SK-N-SH treated with all-trans-retinoic acid at 6 μM for 48 hours (cell line): Measurements from ENCODE around the gene STARD6.

ENCODE experiments used
- ATAC-seq: fragments of 200-7000 bp; cut with Tn5 transposase; 3 replicates; pipeline ENCODE4 v1.9.1; 2020; ENCODE audit warnings: mild to moderate bottlenecking, moderate library complexity
- ARNTL ChIP-seq: fragments of 450-650 bp; formaldehyde crosslinking; IDR thresholded peaks from 2 replicates; pipeline ENCODE4 v1.5.0; 2020; ENCODE audit warnings: low read depth, mild to moderate bottlenecking, moderate library complexity, borderline replicate concordance
- BACH2 ChIP-seq: fragments of 250-450 bp; sonication (Bioruptor Pico); IDR thresholded peaks from 2 replicates; pipeline ENCODE4 v1.9.0; 2021; ENCODE audit warnings: mild to moderate bottlenecking, borderline replicate concordance
- CREB5 ChIP-seq: fragments of 250-450 bp; sonication (Bioruptor Pico); IDR thresholded peaks from 2 replicates; pipeline ENCODE4 v1.5.1; 2020; ENCODE audit warnings: low read depth, mild to moderate bottlenecking, moderate library complexity
- CSDC2 ChIP-seq: fragments of 250-450 bp; sonication (Bioruptor Pico); IDR thresholded peaks from 2 replicates; pipeline ENCODE4 v1.5.0; 2020; ENCODE audit warnings: mild to moderate bottlenecking, moderate library complexity
- CSRNP3 ChIP-seq: fragments of 250-450 bp; sonication (Bioruptor Pico); IDR thresholded peaks from 2 replicates; pipeline ENCODE4 v1.5.1; 2021; ENCODE audit warnings: mild to moderate bottlenecking, moderate library complexity
- ESRRG ChIP-seq: fragments of 250-450 bp; sonication (Bioruptor Pico); IDR thresholded peaks from 2 replicates; pipeline ENCODE4 v1.6.1; 2021; ENCODE audit warnings: mild to moderate bottlenecking
- GLIS3 ChIP-seq: fragments of 250-450 bp; sonication (Bioruptor Pico); IDR thresholded peaks from 2 replicates; pipeline ENCODE4 v1.5.0; 2020; ENCODE audit warnings: mild to moderate bottlenecking, moderate library complexity
- ISL1 ChIP-seq: fragments of 250-450 bp; sonication (Bioruptor Pico); IDR thresholded peaks from 2 replicates; pipeline ENCODE4 v2.1.2; 2022; ENCODE audit warnings: mild to moderate bottlenecking, moderate library complexity
- OSR1 ChIP-seq: fragments of 250-450 bp; sonication (Bioruptor Pico); IDR thresholded peaks from 2 replicates; pipeline ENCODE4 v1.8.0; 2022; ENCODE audit warnings: moderate library complexity, mild to moderate bottlenecking, inconsistent platforms
- PATZ1 ChIP-seq: fragments of 250-450 bp; sonication (Bioruptor Pico); IDR thresholded peaks from 2 replicates; pipeline ENCODE4 v1.8.0; 2020; ENCODE audit warnings: mild to moderate bottlenecking, moderate library complexity, borderline replicate concordance
- POU6F1 ChIP-seq: fragments of 250-450 bp; sonication (Bioruptor Pico); IDR thresholded peaks from 2 replicates; pipeline ENCODE4 v1.8.0; 2021; ENCODE audit warnings: low read depth, mild to moderate bottlenecking, moderate library complexity, borderline replicate concordance
- PPARA ChIP-seq: fragments of 250-450 bp; sonication (Bioruptor Pico); IDR thresholded peaks from 2 replicates; pipeline ENCODE4 v1.5.0; 2020; ENCODE audit warnings: mild to moderate bottlenecking, borderline replicate concordance
- RARB ChIP-seq: fragments of 250-450 bp; sonication (Bioruptor Pico); IDR thresholded peaks from 2 replicates; pipeline ENCODE4 v1.8.0; 2021; ENCODE audit warnings: mild to moderate bottlenecking, moderate library complexity
- SNAI2 ChIP-seq: fragments of 250-450 bp; sonication (Bioruptor Pico); IDR thresholded peaks from 2 replicates; pipeline ENCODE4 v1.5.0; 2020; ENCODE audit warnings: mild to moderate bottlenecking, moderate library complexity
- TCF4 ChIP-seq: fragments of 250-450 bp; sonication (Bioruptor Pico); IDR thresholded peaks from 2 replicates; pipeline ENCODE4 v1.8.0; 2021; ENCODE audit warnings: mild to moderate bottlenecking, moderate library complexity, borderline replicate concordance
- TOX ChIP-seq: fragments of 250-450 bp; sonication (Bioruptor Pico); IDR thresholded peaks from 2 replicates; pipeline ENCODE4 v1.8.0; 2021; ENCODE audit warnings: mild to moderate bottlenecking, moderate library complexity, borderline replicate concordance
- TSHZ2 ChIP-seq: fragments of 250-450 bp; sonication (Bioruptor Pico); IDR thresholded peaks from 2 replicates; pipeline ENCODE4 v1.5.0; 2020; ENCODE audit warnings: mild to moderate bottlenecking, moderate library complexity
- ZC3H10 ChIP-seq: fragments of 250-450 bp; sonication (Bioruptor Pico); IDR thresholded peaks from 2 replicates; pipeline ENCODE4 v1.5.1; 2021; ENCODE audit warnings: mild to moderate bottlenecking, moderate library complexity
- ZFP3 ChIP-seq: fragments of 250-450 bp; sonication (Bioruptor Pico); IDR thresholded peaks from 2 replicates; pipeline ENCODE4 v1.5.0; 2020; ENCODE audit warnings: mild to moderate bottlenecking, moderate library complexity
- ZFP30 ChIP-seq: fragments of 450-650 bp; formaldehyde crosslinking; IDR thresholded peaks from 2 replicates; pipeline ENCODE4 v1.5.0; 2022; ENCODE audit warnings: mild to moderate bottlenecking, moderate library complexity
- ZNF565 ChIP-seq: fragments of 450-650 bp; formaldehyde crosslinking; conservative IDR thresholded peaks from 2 replicates; pipeline ENCODE4 v1.5.0; 2020; ENCODE audit warnings: low read depth, mild to moderate bottlenecking, moderate library complexity
- ZNF70 ChIP-seq: fragments of 450-650 bp; formaldehyde crosslinking; IDR thresholded peaks from 2 replicates; pipeline ENCODE4 v1.5.0; 2020; ENCODE audit warnings: mild to moderate bottlenecking, moderate library complexity
- ZNF8 ChIP-seq: fragments of 450-650 bp; formaldehyde crosslinking; IDR thresholded peaks from 2 replicates; pipeline ENCODE4 v1.5.0; 2020; ENCODE audit warnings: mild to moderate bottlenecking, moderate library complexity

Gene STARD6

GRCh38 chr18:54386043-54386442 lies 28.4 kb upstream of the STARD6 start:
- no peak for ATAC-seq
- TF ChIP-seq POU6F1 (CRISPR knock-in tag) (no peak), GLIS3 (CRISPR knock-in tag) (no peak), TOX (CRISPR knock-in tag) (no peak), CSDC2 (CRISPR knock-in tag) (no peak), CREB5 (CRISPR knock-in tag) (no peak), RARB (CRISPR knock-in tag) (no peak), ARNTL (no peak), ZFP3 (no peak), TCF4 (CRISPR knock-in tag) (no peak), SNAI2 (CRISPR knock-in tag) (no peak), ZNF8 (no peak), ZC3H10 (CRISPR knock-in tag) (no peak), PATZ1 (CRISPR knock-in tag) (no peak), ISL1 (CRISPR knock-in tag) (no peak), ZNF565 (CRISPR knock-in tag) (no peak), TSHZ2 (CRISPR knock-in tag) (no peak), ZNF70 (CRISPR knock-in tag) (no peak), ESRRG (CRISPR knock-in tag) (no peak)

GRCh38 chr18:54382733-54383252 lies 25.1 kb upstream of the STARD6 start:
- ATAC-seq = no peak
- TF ChIP-seq ZFP30 (CRISPR knock-in tag) (no peak), ZFP3 (no peak), CREB5 (CRISPR knock-in tag) (no peak), ARNTL (no peak), BACH2 (CRISPR knock-in tag) (no peak), OSR1 (CRISPR knock-in tag) (no peak), ZNF8 (no peak), RARB (CRISPR knock-in tag) (no peak), ZNF70 (CRISPR knock-in tag) (no peak), GLIS3 (CRISPR knock-in tag) (no peak), ESRRG (CRISPR knock-in tag) (no peak), TSHZ2 (CRISPR knock-in tag) (no peak), CSRNP3 (CRISPR knock-in tag) (no peak), ISL1 (CRISPR knock-in tag) (no peak), TOX (CRISPR knock-in tag) (no peak), ZC3H10 (CRISPR knock-in tag) (no peak), PPARA (CRISPR knock-in tag) (no peak), ZNF565 (CRISPR knock-in tag) (no peak), PATZ1 (CRISPR knock-in tag) (no peak)
